Occipital lobe (tissue), 2 donors: ENCODE data around the gene TRMT44. TPM values are rescaled to one million over a fixed set of nuclear protein-coding genes. Genes with fewer than 3 reads are reported as not detected.
"Not testable (repeated sequence)": the region's sequence is repeated elsewhere in the genome, so short reads cannot be mapped to it uniquely, and the experiment has no call there.

Experiments
- DNase-seq: peaks from one replicate; lab custom pipeline; 2025; lab: John Stamatoyannopoulos, UW
- total RNA-seq: library from RNA; depleted of rRNA; stranded (reverse); fragments of >200 nt; gene quantifications from one replicate; pipeline ENCODE4 v1.2.3, GENCODE V29; 2014

The TRMT44 gene
- total RNA-seq, 1 donor from 2014 or later, result 18.9 TPM

DNA sequence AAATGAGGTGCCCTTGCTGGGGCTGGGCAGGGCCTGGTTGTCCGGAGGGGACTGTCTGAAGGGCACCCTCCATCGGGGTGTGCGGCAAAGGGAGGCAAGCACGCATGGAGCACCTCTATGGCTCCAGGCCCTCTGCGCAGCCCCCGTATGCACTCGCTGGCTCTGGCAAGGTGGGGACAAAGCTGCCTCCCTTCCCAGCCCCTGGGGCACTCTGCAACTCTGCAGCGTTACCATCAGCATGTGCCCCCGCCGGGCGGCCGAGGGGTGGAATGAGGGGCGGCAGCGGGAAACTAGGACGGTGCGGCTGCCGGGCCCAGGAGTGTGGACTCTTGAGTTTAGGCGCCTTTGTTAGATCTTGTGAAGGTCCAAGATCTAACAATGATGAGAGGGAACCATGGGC is 26.4 kb downstream of the TRMT44 start:
- no peak for DNase-seq

DNA sequence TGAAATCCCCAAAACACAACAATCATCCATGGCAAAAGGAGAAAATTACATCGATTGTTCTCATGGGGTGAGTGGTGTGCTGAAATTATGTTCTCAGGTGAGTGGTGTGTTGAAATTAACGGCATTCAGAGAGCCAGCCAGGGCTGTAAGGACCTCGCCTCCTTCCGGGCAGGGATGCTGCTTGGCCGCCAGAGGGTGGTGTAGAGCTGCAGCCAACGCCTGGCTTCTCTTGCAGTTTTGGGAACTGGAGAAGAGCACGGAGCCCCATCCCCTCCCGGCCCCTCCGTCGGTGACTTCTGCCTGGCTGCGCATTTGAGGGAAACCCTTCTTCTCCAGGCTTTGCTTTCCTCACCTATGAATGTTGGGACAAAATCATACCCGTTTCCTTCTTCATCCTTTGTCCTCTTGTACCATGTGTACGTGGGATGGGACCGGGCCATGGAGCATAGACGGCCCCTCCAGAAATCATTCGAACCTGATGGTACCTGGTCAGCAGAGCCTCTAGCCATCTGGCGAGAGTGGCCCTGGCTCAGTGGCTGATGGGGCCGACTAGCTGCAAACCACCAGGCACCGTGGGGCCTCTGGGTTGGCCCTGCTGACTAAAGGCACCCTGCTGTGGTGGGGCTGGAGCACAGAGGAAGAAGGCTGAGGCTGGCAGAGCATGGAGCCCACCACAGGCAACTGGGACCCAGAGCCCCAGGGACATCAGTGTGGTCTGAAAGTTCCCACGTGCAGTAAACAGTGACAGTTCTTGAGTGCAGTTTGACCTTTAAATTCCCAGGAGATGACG is 28.4 kb downstream of the TRMT44 start:
- peak; percentile 50 for DNase-seq

- DNase-seq, result no peak
These were observed 29.0 kb downstream of the TRMT44 start for GRCh38 chr4:8469550-8469949.

DNA sequence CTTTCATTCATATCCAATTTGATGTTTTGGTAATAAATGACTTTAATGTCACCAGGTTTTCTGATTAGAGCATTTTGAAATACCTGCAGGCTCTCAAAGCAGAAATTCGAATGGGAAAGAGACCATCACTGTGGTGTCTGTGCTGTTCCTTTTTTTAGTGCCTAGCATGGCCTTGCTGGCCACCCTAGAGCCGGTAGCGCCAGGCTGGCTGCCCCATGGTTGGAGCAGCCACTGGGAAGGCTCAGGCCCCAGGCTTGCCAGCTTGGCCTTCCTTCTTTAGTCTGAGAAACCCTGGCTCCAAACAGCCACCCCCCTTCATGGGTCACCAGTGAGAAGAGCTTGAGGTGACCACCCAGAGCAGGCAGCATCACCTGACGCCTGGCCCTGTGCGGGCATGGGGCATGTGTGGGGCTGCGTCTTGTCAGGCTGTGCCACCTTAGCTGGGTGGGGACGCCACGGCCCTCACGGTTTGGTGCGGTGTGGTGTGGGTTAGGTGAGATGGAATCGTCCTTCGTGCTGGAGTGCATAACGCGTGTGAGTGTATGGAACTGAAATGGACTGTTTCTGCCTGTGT is 30.0 kb downstream of the TRMT44 start:
- no peak for DNase-seq

DNA sequence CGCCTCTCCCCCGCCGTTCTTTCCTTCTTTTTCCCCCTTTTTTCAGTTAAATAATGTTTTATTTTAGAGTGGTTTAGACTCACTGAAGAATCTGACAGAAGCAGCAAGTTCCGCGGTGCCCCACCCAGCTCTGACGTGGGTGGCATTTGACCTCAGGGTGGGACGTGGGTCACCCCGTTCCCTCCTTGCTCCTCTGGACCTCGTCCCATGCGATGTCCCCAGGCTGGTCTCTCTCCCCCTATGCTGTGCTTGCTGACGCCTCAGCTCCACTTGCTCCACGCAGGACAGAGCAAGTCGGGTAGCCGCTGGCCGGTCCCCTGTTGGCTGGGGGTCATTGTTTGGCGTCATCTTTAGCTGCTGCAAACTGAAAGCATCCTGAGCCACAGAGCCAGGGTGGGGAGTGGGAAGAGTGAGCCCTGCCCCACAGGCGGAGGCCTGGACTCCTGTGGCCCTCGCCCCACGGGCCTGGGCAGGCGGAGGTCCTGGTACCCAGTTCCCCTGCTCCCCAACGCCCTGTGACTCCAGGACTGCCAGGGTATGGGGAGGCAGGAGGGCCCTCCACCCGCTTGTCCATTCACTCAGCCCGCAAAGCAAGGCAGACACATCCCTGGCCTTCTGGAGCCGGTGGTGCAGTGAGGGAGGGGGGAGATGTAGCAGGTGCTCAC is 30.8 kb downstream of the TRMT44 start:
- no peak for DNase-seq

DNA sequence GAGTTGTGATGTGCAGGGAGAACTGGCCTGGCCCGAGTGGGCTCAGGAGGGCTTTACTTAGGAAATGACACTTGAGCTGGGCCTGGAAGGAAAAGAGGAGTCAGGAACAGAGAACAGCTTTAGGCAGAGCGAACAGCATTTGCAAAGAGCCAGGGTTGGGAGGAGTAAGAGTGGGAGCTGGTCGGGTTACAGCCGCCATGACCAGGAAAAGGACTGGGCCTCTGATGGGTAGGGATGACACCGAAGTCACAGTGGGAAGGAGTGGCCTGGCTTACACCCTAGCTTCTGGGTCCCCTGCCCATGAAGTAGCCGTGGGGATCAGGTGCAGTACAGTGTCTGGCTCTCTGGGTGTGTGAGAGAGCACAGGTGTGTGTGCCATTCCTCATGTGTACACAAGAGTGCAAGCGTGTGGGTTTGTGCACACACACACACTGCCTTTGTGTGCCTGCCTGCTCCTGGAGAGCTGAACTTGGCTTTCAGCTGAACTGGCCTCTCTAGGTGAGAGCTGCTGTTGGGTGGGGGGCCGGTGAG is 31.6 kb downstream of the TRMT44 start:
- no peak for DNase-seq

DNA sequence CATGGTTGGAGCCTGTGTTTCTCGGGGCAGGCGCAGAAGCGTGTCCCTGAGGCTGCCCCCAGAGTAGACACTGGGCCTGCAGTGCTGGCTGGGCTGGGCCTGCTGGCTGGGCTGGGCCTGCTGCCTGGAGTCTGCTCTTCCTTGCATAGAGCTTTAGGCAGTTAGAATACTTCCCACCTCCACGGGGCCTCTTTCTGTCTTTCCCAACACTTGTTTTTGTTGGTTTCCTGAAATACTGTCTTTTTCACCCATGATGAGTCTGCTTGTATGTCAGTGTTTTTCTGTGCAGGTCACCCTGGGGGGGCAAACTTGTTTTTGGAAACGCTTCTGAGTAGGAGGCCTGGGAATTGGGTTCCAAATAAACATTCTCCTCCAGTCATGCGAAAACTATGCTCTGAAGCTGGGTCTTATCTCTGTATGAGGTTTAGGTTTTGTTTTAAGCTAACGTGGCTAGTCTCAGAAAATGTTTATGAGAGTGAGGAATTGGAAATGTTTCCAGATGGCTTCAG is 32.2 kb downstream of the TRMT44 start:
- DNase-seq, result no peak

DNA sequence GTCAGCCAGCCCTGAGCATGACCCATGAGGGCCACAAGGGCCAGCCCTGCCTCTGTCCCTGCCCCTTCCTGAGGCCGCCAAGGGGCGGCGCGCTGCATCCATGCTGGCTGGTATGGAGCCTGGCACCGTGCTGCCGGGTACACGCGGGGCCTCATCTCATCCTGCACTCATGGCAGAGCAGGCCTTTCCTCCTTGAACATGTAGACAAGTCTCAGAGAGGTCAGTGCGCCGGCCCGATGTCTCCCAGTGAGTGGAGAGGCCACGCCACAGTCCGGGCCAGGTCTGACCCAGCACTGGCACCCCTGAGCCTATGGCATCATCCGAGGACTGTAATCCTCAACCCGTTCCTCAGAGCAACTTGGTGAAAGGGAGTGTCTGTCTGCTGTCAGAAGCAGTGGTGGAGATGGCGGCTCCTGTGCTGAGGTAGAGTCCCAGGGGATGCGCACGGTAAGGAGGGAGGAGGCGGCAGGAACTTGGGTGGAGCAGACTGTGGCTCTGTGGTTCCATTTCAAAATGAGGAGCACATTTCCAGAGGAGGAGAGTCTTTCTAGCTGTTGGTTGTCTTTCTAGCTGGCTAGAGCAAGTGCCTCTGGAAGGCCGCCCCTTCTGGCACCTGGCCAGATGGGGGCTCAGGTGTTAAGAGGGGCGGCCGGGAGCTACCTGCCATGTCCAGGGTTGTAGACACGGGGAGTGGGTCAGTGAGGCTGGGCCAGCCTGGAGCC is 32.8 kb downstream of the TRMT44 start:
- DNase-seq, result no peak

DNA sequence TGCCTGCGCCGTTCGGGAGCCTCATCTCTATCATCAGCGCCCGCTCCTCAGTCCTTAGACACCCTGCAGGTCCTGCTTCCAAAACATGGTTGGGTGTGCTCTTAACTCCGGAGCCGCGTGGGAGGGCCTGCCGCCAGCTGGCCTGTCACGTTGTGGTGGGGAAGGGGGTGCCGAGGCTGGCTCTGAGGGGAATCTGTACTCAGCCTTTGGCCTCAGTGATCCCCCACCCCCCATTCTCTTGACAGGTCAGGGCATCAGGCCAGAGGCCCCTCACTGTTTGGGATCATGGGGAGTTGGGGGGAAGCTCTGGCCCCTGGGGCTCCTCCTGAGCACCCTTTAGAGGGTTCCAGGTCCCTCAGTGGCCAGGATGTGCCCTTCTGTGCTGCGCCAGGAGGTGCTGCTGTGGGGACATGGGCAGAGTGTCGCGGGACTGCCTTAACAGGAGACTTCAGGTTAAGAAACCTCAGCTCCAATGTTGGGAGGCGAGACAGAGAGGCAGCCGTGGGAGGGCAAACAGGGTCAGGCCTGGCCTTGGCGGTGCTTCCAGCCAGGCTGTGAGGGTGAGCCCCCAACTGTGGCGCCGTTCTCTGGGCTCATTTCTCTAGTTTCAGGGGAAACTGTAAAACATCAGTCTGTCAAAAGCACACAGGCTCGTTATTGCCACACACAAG is 33.5 kb downstream of the TRMT44 start:
- no peak for DNase-seq

DNA sequence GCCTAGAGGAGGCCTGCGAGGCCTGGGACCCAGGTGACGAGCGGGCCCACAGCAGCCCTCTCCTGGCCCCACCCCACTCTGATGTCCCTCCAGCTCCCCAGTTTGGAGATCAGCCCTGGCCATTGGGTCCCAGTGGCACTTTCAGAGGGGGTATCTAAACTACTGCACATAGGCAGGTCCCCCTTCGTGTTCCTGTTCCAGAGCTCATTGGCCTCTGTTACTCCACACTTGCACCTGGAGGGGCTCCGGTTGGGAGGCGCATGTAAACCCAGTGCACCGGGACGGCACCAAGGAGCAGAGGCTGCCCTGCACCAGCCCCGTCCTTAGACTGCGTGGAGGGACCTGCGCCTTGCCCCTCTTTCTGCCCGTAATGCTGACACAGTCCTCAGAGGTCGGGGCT is 34.3 kb downstream of the TRMT44 start:
- no peak for DNase-seq

DNA sequence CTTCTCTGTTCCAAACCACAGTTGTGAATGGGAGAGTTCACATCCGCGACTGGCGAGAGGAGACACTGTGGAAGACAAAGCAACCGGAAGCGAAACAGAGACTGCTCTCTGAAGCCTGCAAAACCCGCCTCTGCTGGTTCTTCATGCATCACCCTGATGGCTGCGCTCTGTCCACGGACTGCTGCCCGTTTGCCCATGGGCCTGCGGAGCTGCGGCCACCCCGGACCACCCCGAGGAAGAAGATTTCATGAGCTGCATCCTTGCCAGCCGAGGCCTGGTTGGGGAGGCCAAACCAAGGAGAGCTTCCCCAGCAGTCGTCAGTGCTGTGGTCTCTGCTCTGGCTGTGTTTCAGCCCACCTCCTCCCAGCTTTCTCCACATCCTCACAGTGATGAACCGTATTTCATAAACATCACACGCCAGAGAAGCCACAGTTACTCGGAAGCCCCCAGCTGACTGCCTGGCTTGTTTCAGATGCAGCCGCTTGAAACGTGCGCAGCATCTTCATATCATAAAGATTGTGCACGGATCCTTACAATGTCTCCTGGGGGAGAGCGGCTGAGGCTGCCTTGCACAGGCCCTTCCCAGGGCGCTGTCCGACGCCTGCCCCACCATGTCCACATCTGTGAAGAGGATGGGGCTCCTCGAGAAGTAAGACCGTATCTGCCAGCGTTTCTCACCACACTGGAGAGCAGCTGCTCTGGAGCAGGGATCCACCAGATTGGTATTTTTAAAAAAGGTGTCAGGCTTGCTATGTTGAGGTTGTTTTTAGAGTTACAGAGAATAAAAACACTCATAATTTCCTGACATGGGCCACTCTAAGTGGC is 35.4 kb downstream of the TRMT44 start:
- DNase-seq, result no peak

DNA sequence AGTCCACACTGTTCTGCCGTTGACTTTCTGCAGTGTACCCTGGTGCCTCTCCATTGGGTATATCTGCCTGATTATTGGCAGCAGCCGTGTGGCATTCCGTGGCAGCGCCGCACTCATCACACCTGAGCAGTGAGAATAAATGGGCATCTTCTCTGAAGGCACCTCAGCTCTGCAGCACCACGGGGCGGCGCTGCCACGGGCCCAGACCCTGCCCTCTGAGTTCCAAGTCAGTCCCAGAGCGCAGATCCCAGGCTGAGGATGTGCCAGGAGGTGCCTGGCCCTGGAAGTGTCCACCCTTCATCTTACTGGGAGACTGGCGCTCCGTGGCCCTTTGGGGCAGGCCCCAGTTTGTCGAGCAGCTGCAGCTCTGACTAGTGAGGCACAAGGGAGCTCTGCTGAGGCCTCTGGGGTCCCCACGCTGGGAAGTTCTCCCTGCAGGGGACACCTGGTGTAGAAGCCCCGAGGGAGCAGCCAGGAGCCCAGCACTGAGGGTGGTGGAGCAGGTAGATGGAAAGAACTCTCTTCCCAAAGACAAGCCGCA is 36.6 kb downstream of the TRMT44 start:
- no peak for DNase-seq

DNA sequence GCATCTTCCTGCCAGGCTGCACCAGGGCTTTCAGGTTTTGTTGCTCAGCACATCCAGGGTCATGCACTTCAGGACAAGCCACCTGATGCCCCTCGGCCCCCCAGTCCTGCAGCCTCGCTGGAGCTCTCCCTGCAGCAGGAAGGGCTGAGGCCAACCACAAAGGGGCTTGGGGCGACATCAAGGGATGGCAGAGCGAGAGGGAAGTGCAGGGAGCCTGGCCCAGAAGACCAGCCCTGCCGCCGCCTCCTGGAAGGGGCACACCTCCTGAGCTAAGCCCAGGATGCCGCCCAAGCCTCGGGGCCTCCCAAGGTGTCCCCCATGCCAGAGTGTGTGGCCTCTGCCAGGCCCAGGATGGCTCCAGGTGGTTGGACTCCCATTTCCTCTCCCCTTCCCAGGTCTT is 37.1 kb downstream of the TRMT44 start:
- DNase-seq, result no peak

DNA sequence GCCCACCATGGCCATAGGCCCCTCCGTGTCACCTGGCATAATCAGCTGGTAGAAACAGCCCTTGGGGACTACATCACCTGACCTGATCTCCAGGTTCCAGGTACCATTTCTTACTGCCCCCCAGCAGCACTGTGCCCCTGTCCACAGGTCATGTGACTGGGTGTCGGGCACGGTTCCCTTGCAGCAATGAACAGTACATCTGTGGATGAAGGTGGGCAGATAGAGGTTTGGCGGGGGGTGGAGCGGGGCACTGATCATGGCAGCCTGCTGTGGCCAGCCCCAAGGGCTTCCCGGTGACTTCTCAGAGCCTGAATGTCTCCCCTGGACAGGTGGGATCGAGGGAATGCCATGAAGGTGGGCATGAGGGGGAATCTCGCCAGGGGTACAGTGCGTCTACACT is 37.8 kb downstream of the TRMT44 start:
- no peak for DNase-seq

GRCh38 chr4:8478801-8479744 is 38.5 kb downstream of the TRMT44 start:
- no peak for DNase-seq

DNA sequence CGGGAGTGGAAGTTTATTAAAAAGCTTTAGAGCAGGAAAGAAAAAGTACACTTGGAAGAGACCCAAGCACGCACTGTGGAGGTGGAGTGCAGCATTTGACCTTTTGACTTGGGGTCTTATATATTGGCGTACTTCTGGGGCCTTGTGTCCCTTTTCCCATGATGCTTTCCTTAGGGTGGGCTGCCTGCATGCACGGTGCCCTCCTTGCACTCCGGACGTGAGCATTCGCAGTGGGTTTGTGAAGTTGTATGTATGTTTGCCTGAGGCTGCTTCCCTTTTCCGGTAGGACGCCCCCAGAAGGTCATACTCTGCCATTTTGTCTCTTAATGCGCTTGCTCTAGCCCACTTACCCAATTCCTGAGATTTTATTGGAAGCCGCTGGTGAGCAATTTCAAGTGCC is 39.6 kb downstream of the TRMT44 start:
- DNase-seq, result no peak

DNA sequence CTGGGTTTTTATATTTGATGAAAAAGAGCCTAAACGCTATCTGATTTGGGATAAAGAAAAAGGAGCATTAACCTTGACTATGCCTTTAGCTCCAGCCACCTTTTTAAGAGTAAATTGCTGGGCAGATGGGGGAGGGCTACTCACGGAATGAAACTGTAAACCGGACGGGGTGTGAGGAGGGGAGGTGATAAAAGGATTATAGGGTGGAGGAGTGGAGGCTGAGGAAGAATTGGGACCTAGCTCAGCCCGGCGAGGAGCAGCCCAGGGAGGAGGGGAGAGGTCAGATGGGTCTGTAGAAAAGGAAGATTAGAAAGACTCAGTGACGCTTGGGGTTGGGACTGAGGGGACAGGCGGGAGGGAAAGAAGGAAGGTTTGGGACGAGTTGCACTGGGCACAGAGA is 46.1 kb downstream of the TRMT44 start:
- DNase-seq, result not testable (repeated sequence)

- DNase-seq, result no peak
These were observed 48.3 kb downstream of the TRMT44 start for GRCh38 chr4:8488791-8489369.
